Smooth muscle cell (in vitro differentiated cells): ENCODE results near the gene PM20D2. TPM values are rescaled to one million over a fixed set of nuclear protein-coding genes. Genes with fewer than 3 reads are reported as not detected.

Source experiments
- DNase-seq: peaks from one replicate; lab custom pipeline; 2025; ENCODE audit not compliant: unreplicated experiment; lab: John Stamatoyannopoulos, UW
- H2AFZ ChIP-seq: fragments of 200-600 bp; sonication (generic); 2 replicates; pipeline ENCODE4 v1.6.0; 2016; ENCODE audit warnings: antibody characterized with exemption, low read depth, mild to moderate bottlenecking
- H3F3A ChIP-seq: fragments of 200-600 bp; sonication (generic); 2 replicates; pipeline ENCODE4 v1.6.0; 2017; ENCODE audit warnings: antibody characterized with exemption, low read depth
- H3K27ac ChIP-seq: fragments of 200-600 bp; sonication (generic); 2 replicates; pipeline ENCODE4 v1.5.1; 2016; ENCODE audit warnings: low read depth, mild to moderate bottlenecking
- H3K27me3 ChIP-seq: fragments of 200-600 bp; sonication (generic); 2 replicates; pipeline ENCODE4 v1.6.1; 2016; ENCODE audit warnings: low read depth, mild to moderate bottlenecking
- H3K36me3 ChIP-seq: fragments of 200-600 bp; sonication (generic); 2 replicates; pipeline ENCODE4 v1.5.1; 2016; ENCODE audit warnings: low read depth
- H3K4me1 ChIP-seq: fragments of 200-600 bp; sonication (generic); 2 replicates; pipeline ENCODE4 v1.5.1; 2016; ENCODE audit warnings: low read depth
- H3K4me2 ChIP-seq: fragments of 200-600 bp; sonication (generic); 2 replicates; pipeline ENCODE4 v1.6.0; 2016; ENCODE audit warnings: mild to moderate bottlenecking
- H3K4me3 ChIP-seq: fragments of 200-600 bp; sonication (generic); 2 replicates; pipeline ENCODE4 v1.5.1; 2016; ENCODE audit warnings: mild to moderate bottlenecking
- H3K79me2 ChIP-seq: fragments of 200-600 bp; sonication (generic); 2 replicates; pipeline ENCODE4 v1.6.0; 2016; ENCODE audit warnings: low read depth, mild to moderate bottlenecking
- H3K9ac ChIP-seq: fragments of 200-600 bp; sonication (generic); 2 replicates; pipeline ENCODE4 v1.6.0; 2016; ENCODE audit warnings: low read depth
- H3K9me3 ChIP-seq: fragments of 200-600 bp; sonication (generic); replicated peaks from 2 replicates; pipeline ENCODE4 v1.5.1; 2016; ENCODE audit warnings: low read depth
- H4K20me1 ChIP-seq: fragments of 200-600 bp; sonication (generic); 2 replicates; pipeline ENCODE4 v1.6.0; 2016; ENCODE audit warnings: low read depth
- CTCF ChIP-seq: fragments of 200-600 bp; sonication (generic); IDR thresholded peaks from 2 replicates; pipeline ENCODE4 v1.5.1; 2017; ENCODE audit warnings: borderline replicate concordance, mild to moderate bottlenecking, antibody characterized with exemption; ENCODE audit not compliant: insufficient read depth, poor library complexity, severe bottlenecking
- WGBS: methylation state at CpG from one replicate; pipeline ENCODE4 v1.1.7; 2016; ENCODE audit warnings: low lambda C conversion rate; 5-methylcytosine and 5-hydroxymethylcytosine counted together
- polyA plus RNA-seq: library from polyadenylated mRNA; unstranded; fragments of >200 nt; fragmentation: Nextera tagmentation; extraction: Ambion mirVana; gene quantifications from 2 replicates; pipeline ENCODE4 v1.2.1, GENCODE V29; 2016
- total RNA-seq: library from RNA; depleted of rRNA; stranded (reverse); fragments of >200 nt; gene quantifications from 2 replicates; pipeline ENCODE4 v1.2.3, GENCODE V29; 2014

The PM20D2 gene
- total and polyA plus RNA-seq, 2 experiments from 2014 or later, result 4.8 to 7.8 TPM

DNA sequence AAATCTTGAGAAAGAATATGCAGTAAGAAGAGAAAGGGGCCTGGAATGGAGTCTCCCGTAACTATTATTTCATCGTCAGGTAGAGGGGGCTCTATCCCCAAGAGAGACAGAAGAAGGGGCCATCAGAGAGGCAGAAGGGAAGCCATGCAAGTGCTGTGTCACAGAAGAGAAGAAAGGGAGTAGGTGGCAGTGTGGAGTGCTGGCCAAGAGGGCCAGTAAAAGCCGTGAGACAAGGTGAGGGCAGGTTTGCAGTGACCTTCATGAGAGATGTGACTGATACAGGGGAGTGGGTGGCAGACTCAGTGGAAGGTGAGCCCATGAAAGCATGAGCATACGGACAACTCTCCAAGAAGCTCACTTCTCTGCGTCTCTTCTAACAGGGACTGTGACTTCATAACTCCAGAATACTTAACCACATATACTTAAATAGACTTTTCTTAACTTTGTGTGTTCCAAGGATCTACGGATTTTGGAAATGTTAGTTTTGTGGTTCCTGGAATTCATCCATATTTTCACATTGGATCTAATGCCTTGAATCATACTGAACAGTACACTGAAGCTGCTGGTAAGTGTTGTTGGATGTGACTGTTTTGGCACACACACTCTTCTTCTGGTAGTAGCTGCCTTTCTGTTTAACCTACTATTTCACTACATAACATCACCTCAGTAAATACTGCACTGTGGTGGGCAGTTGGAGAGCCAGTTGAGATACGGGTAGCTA lies 15.6 kb downstream of the PM20D2 start:
- Histone ChIP-seq H3K9ac (no peak overlapping the region), H3K4me2 (no peak overlapping the region), H3K4me3 (no peak overlapping the region), H3F3A (no peaks in the 10 kb centered on the region), H2AFZ (no peak overlapping the region), H3K9me3 (no peaks in the 10 kb centered on the region), H3K27ac (no peak overlapping the region), H3K36me3 (no peaks in the 10 kb centered on the region), H4K20me1 (no peaks in the 10 kb centered on the region), H3K4me1 (no peaks in the 10 kb centered on the region), H3K79me2 (no peaks in the 10 kb centered on the region), H3K27me3 (no peaks in the 10 kb centered on the region)
- no peak for DNase-seq
- 80% methylated on average over 7 of the region's 7 CpGs for WGBS
- TF ChIP-seq CTCF, result no peak

DNA sequence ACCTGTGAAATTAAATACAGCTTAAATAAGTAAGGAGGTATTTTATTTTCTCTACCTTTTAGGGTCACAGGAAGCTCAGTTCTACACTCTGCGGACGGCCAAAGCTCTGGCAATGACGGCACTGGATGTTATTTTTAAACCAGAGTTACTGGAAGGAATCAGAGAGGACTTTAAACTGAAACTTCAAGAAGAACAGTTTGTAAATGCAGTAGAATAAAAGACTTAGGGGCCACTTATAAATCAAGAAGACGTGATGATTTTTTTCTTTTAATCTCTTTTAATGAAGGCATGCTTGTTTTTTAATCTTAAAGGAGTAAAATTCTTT lies 16.2 kb downstream of the PM20D2 start:
- WGBS, result 81% methylated on average over 4 of the region's 4 CpGs
- H3K36me3 ChIP-seq, result no peaks in the 10 kb centered on the region
- no peaks in the 10 kb centered on the region for H4K20me1 ChIP-seq
- no peaks in the 10 kb centered on the region for H3F3A ChIP-seq
- H3K9ac ChIP-seq, result no peak overlapping the region
- no peak overlapping the region for H3K4me2 ChIP-seq
- no peak overlapping the region for H3K27ac ChIP-seq
- no peak for DNase-seq
- no peaks in the 10 kb centered on the region for H3K4me1 ChIP-seq
- H2AFZ ChIP-seq, result no peak overlapping the region
- H3K79me2 ChIP-seq, result no peaks in the 10 kb centered on the region
- no peaks in the 10 kb centered on the region for H3K9me3 ChIP-seq
- H3K4me3 ChIP-seq, result no peak overlapping the region
- no peak for TF ChIP-seq CTCF
- no peaks in the 10 kb centered on the region for H3K27me3 ChIP-seq

DNA sequence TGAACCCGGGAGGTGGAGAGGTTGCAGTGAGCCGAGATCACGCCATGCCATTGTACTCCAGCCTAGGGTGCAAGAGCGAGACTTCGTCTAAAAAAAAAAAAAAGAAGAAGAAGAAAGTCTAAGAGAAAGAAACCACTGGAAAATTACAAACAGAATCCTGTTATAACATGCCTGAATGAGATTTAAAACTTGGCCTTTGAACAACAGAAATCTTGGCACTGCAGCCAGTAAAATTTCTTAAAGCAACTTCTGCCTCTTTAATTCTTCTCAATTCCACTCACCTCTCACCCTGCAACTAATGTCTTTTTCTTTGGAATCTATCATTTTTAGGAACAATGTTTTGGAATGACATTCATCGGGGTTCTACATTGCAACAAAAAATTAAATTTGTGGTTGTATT lies 26.3 kb downstream of the PM20D2 start:
- Histone ChIP-seq H4K20me1 (no peaks in the 10 kb centered on the region), H3K4me3 (no peak overlapping the region), H3K36me3 (no peaks in the 10 kb centered on the region), H3K9ac (no peak overlapping the region), H3F3A (no peaks in the 10 kb centered on the region), H3K4me2 (no peak overlapping the region), H3K27ac (no peak overlapping the region), H2AFZ (no peak overlapping the region), H3K79me2 (no peaks in the 10 kb centered on the region), H3K4me1 (no peaks in the 10 kb centered on the region), H3K9me3 (no peaks in the 10 kb centered on the region), H3K27me3 (no peaks in the 10 kb centered on the region)
- 97% methylated on average over 6 of the region's 6 CpGs for WGBS
- no peak for DNase-seq
- no peak for TF ChIP-seq CTCF

DNA sequence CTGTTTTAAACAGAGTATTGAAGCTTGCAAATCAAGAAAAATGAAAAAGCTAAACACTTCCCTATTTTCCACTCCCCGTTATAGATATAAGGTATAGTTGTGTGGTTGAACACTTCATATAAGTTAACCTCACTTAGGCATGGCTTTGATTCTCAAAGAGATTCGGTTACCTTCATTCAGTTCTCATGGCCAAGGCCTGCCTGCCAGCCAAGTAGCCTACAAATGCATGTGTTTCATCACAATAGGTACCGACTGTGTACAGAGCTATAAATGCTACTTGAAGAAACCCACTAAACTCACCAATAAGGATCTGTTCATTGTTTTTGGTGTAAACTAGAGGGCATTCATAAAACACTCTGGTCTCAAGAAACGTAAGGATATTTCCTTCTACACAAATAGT lies 27.8 kb downstream of the PM20D2 start:
- H3K27ac ChIP-seq, result no peak overlapping the region
- no peak overlapping the region for H3K4me3 ChIP-seq
- WGBS, result 95% methylated on average over 4 of the region's 4 CpGs
- H3K79me2 ChIP-seq, result no peaks in the 10 kb centered on the region
- no peaks in the 10 kb centered on the region for H3F3A ChIP-seq
- no peaks in the 10 kb centered on the region for H3K4me1 ChIP-seq
- H3K27me3 ChIP-seq, result no peaks in the 10 kb centered on the region
- no peaks in the 10 kb centered on the region for H3K36me3 ChIP-seq
- no peaks in the 10 kb centered on the region for H4K20me1 ChIP-seq
- no peak for TF ChIP-seq CTCF
- no peak overlapping the region for H2AFZ ChIP-seq
- DNase-seq, result no peak
- no peak overlapping the region for H3K9ac ChIP-seq
- H3K9me3 ChIP-seq, result no peaks in the 10 kb centered on the region
- no peak overlapping the region for H3K4me2 ChIP-seq
